NCI-H2196 (cell line): ENCODE measurements around the gene FGF10.
A peak's percentile ranks its signal among the peaks of the same experiment; 100 is the strongest.

Experiments
- DNase-seq: peaks from one replicate; lab custom pipeline; 2025; ENCODE audit not compliant: unreplicated experiment; lab: John Stamatoyannopoulos, UW

FGF10 gene

GRCh38 chr5:44358421-44358820 lies 30.8 kb downstream of the FGF10 start:
- DNase-seq: no peak

- no peak for DNase-seq
These were observed 33.0 kb downstream of the FGF10 start for GRCh38 chr5:44356231-44356630.

- DNase-seq: no peak
These were observed 43.3 kb downstream of the FGF10 start for GRCh38 chr5:44345871-44346270.

- DNase-seq: no peak
These were observed 52.5 kb downstream of the FGF10 start for GRCh38 chr5:44336708-44337107.

GRCh38 chr5:44334622-44335021 lies 54.6 kb downstream of the FGF10 start:
- no peak for DNase-seq

- DNase-seq: peak; percentile 39
These were observed 56.8 kb downstream of the FGF10 start for GRCh38 chr5:44332285-44332971.

- DNase-seq: no peak
These were observed 57.7 kb downstream of the FGF10 start for GRCh38 chr5:44331471-44332050.

GRCh38 chr5:44329716-44330115 lies 59.5 kb downstream of the FGF10 start:
- DNase-seq: no peak

- DNase-seq: no peak
These were observed 68.0 kb downstream of the FGF10 start for GRCh38 chr5:44321144-44321725.

- no peak for DNase-seq
These were observed 69.0 kb downstream of the FGF10 start for GRCh38 chr5:44320188-44320587.

GRCh38 chr5:44318883-44319282 lies 70.3 kb downstream of the FGF10 start:
- no peak for DNase-seq

- DNase-seq: no peak
These were observed 76.8 kb downstream of the FGF10 start for GRCh38 chr5:44312374-44312773.

GRCh38 chr5:44300551-44300950 lies 88.7 kb downstream of the FGF10 start:
- no peak for DNase-seq

- DNase-seq: no peak
These were observed 89.8 kb downstream of the FGF10 start for GRCh38 chr5:44299394-44299793.

GRCh38 chr5:44294516-44294915 lies 94.7 kb downstream of the FGF10 start:
- no peak for DNase-seq

GRCh38 chr5:44292736-44293135 lies 96.5 kb downstream of the FGF10 start:
- no peak for DNase-seq

GRCh38 chr5:44278469-44278868 lies 110.8 kb downstream of the FGF10 start:
- no peak for DNase-seq

GRCh38 chr5:44275908-44276307 lies 113.3 kb downstream of the FGF10 start:
- DNase-seq: no peak

- no peak for DNase-seq
These were observed 113.9 kb downstream of the FGF10 start for GRCh38 chr5:44275329-44275728.

- no peak for DNase-seq
These were observed 121.3 kb downstream of the FGF10 start for GRCh38 chr5:44267909-44268308.

- DNase-seq: no peak
These were observed 122.2 kb downstream of the FGF10 start for GRCh38 chr5:44266882-44267576.

GRCh38 chr5:44265713-44266112 lies 123.5 kb downstream of the FGF10 start:
- DNase-seq: no peak
